Keratinocyte (primary cell): ENCODE measurements around the gene NXT1. TPM values are rescaled to one million over a fixed set of nuclear protein-coding genes. Genes with fewer than 3 reads are reported as not detected.

Source experiments
- DNase-seq: peaks from one replicate; pipeline ENCODE4 v3.0.0-alpha.2; 2011; ENCODE audit warnings: low read depth, missing footprints, low spot score
- FAIRE-seq: peaks from 2 replicates; lab custom pipeline; 2011; peaks lifted over from hg19 to GRCh38; lab: Jason Lieb, UNC
- H2AFZ ChIP-seq: 2 replicates; pipeline ENCODE4 v1.6.0; 2012; ENCODE audit warnings: low read length, control low read depth, inconsistent platforms; ENCODE audit not compliant: control insufficient read depth
- H3K27ac ChIP-seq: 2 replicates; pipeline ENCODE4 v1.5.1; 2011; ENCODE audit warnings: low read length; ENCODE audit not compliant: control insufficient read depth, insufficient read depth
- H3K27me3 ChIP-seq: 3 replicates; pipeline ENCODE4 v1.6.0; 2011; ENCODE audit warnings: low read length; ENCODE audit not compliant: control insufficient read depth, insufficient read depth; ENCODE audit errors: extremely low read depth
- H3K36me3 ChIP-seq, 2 experiments: 2 replicates in 1 of 2; 3 replicates in 1 of 2; pipeline ENCODE4 v1.5.1; 2011; ENCODE audit warnings: low read length in 2 of 2, mild to moderate bottlenecking in 1 of 2; ENCODE audit not compliant: control insufficient read depth in 2 of 2, insufficient read depth in 2 of 2; ENCODE audit errors: extremely low read depth in 1 of 2
- H3K4me1 ChIP-seq: 3 replicates; pipeline ENCODE4 v1.5.1; 2011; ENCODE audit warnings: low read length; ENCODE audit not compliant: control insufficient read depth, insufficient read depth; ENCODE audit errors: extremely low read depth
- H3K4me2 ChIP-seq: 3 replicates; pipeline ENCODE4 v1.6.0; 2011; ENCODE audit warnings: low read depth, low read length; ENCODE audit not compliant: control insufficient read depth, insufficient read depth; ENCODE audit errors: extremely low read depth
- H3K4me3 ChIP-seq, 3 experiments: fragments of 200-600 bp in 1 of 3; sonication (generic) in 1 of 3; 2 replicates in 2 of 3; 3 replicates in 1 of 3; pipeline ENCODE4 v1.5.1; 2011 to 2016; ENCODE audit warnings: low read length in 3 of 3, mild to moderate bottlenecking in 3 of 3, control low read depth in 2 of 3, inconsistent platforms in 1 of 3, low read depth in 1 of 3, mixed read lengths in 1 of 3, mixed run types in 1 of 3, moderate library complexity in 1 of 3; ENCODE audit not compliant: control insufficient read depth in 2 of 3, insufficient read depth in 2 of 3; ENCODE audit errors: extremely low read depth in 1 of 3
- H3K79me2 ChIP-seq: 2 replicates; pipeline ENCODE4 v1.6.0; 2012; ENCODE audit warnings: low read length; ENCODE audit not compliant: control insufficient read depth, insufficient read depth
- H3K9ac ChIP-seq: 3 replicates; pipeline ENCODE4 v1.6.0; 2011; ENCODE audit warnings: low read length; ENCODE audit not compliant: control insufficient read depth, insufficient read depth; ENCODE audit errors: extremely low read depth
- H3K9me1 ChIP-seq: 3 replicates; pipeline ENCODE4 v1.6.0; 2011; ENCODE audit warnings: low read length; ENCODE audit not compliant: control insufficient read depth, insufficient read depth; ENCODE audit errors: extremely low read depth
- H3K9me3 ChIP-seq: 2 replicates; pipeline ENCODE4 v1.5.1; 2012; ENCODE audit warnings: low read depth, low read length; ENCODE audit not compliant: control insufficient read depth
- H4K20me1 ChIP-seq: 3 replicates; pipeline ENCODE4 v1.6.0; 2011; ENCODE audit warnings: low read length; ENCODE audit not compliant: control insufficient read depth, insufficient read depth; ENCODE audit errors: extremely low read depth
- CTCF ChIP-seq, 3 experiments: IDR thresholded peaks in 1 of 3; conservative IDR thresholded peaks in 1 of 3; optimal IDR thresholded peaks in 1 of 3; 2 replicates in 2 of 3; 3 replicates in 1 of 3; pipeline versions ENCODE3 to v1.5.1; 2011; ENCODE audit warnings: low read length in 3 of 3, mild to moderate bottlenecking in 3 of 3, moderate library complexity in 2 of 3, control low read depth in 1 of 3, inconsistent platforms in 1 of 3; ENCODE audit not compliant: insufficient read depth in 2 of 3; ENCODE audit errors: extremely low read depth in 1 of 3
- EZH2 ChIP-seq: IDR thresholded peaks from one replicate; pipeline ENCODE4 v1.6.1; 2012; ENCODE audit warnings: inconsistent platforms, mild to moderate bottlenecking, low read length, moderate library complexity
- dilution Hi-C: fragments of 300-500 bp; cut with MboI; formaldehyde crosslinking; loops from one replicate; pipeline ENCODE4 v1.7.0; 2020; ENCODE audit warnings: low sequenced_read_pairs; ENCODE audit not compliant: extremely low pct_ligation_motif_present
- polyA plus RNA-seq, 5 experiments: library from polyadenylated mRNA; depleted of rRNA in 3 of 5; stranded (reverse) in 3 of 5; stranded (forward) in 1 of 5; unstranded in 1 of 5; fragments of >200 nt; gene quantifications; 1 replicate in 1 of 5; 2 replicates in 3 of 5; 3 replicates in 1 of 5; pipeline versions ENCODE4 v1.2.1 to v1.2.3, GENCODE V29; 2011 to 2012; ENCODE audit warnings: missing spikeins in 2 of 5, low read depth in 1 of 5, low replicate concordance in 1 of 5

The NXT1 gene
- polyA plus RNA-seq, 1 donor (not counting 4 experiments of a cell fraction or from before 2014, with no cell fraction given) = 25.8 TPM

DNA sequence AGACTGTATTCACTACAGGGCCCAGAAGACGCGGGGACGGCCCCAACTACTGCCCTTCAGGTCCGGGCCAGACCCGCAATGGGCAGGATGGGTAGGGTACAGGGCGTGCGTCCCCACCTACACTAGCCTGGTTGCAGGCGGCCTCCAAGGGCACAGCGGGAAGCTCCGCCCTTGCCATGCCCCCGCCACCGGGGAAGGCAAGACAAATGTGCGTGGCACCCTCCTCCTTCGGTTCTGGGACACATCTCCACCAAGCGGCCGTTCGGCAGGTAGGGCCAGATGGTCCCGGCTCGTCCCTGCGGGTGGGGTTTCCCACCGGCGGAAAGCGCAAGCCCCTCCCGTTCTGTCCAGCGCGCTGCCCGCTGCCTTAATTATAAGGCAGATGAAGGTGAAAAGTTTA, 5.6 kb downstream of the NXT1 start:
- Histone ChIP-seq H3K9me3 (no peaks in the 10 kb centered on the region), H4K20me1 (peaks cover 3% of the 10 kb centered on the region), H3K4me1 (peaks cover 23% of the 10 kb centered on the region), H3K79me2 (peaks cover 46% of the 10 kb centered on the region), H3K27ac (no peak overlapping the region), H3K9me1 (no peaks in the 10 kb centered on the region), H3K4me3 (no peak overlapping the region), H3K4me2 (no peak overlapping the region), H3K36me3 (peaks cover 8 to 10% of the 10 kb centered on the region in 2 experiments), H3K27me3 (no peaks in the 10 kb centered on the region), H2AFZ (no peak overlapping the region), H3K9ac (no peak overlapping the region)
- dilution Hi-C loops = no loop called here
- no peak for TF ChIP-seq CTCF (optimal IDR thresholded peaks at IDR 0.05 in 1 of 3, IDR thresholded peaks at IDR 0.05 in 1 of 3, conservative IDR thresholded peaks at IDR 0.05 in 1 of 3; ENCODE audit: extremely low read depth in 1 of 3, insufficient read depth in 2 of 3, low read length in 3 of 3)
- TF ChIP-seq EZH2 = no peak
- FAIRE-seq (no peak), DNase-seq (no peak)

DNA sequence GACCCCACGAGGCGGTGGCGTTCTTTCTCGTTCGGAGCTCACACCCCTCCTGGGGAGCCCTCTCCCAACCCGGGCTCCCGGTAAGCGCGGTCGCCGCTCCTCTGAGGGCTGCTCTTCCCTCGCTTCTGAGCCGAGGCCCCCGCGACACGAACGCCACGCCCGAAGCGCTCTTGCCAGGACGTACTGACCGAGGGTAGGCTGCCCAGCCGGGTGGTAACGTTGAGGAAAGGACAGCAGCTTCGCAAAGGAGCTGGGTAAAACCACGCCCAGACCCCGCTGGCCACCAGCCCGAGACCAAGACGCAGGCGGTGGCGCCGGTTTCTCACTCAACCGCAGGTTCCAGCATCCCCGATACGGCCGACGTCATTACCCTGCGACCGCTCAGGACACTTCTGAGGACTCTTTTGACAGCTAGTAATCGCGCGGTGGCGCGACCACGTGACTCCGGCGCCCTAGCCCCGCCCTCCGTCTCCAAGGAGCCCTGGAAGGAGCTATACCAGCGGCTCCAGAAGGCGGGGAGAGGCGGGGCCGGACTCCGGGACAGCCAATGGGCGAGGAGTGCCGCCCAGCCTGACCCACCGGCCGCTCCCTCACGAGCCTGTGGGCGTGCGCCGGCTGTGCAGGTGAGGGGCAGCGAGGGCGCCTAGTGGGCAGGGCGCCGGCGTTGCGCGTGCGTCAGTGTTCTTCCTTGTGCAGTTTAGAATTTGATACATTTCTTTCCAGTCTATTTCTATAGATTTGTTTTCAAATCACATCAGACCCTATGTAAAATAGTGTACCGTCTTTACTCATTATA, 7.4 kb downstream of the NXT1 start:
- Histone ChIP-seq H3K4me1 (peaks cover 19% of the 10 kb centered on the region), H3K4me2 (peak overlapping the region; percentile 96), H3K36me3 (peaks cover 8 to 10% of the 10 kb centered on the region in 2 experiments), H3K4me3 (peak overlapping the region; percentile 57 to 93 (median 79)), H3K27ac (peak overlapping the region; percentile 95), H3K79me2 (peaks cover 36% of the 10 kb centered on the region), H3K9me3 (no peaks in the 10 kb centered on the region), H4K20me1 (no peaks in the 10 kb centered on the region), H3K27me3 (no peaks in the 10 kb centered on the region), H2AFZ (peak overlapping the region; percentile 93), H3K9ac (peak overlapping the region; percentile 86), H3K9me1 (no peaks in the 10 kb centered on the region)
- peak in 1 of 3 experiments; percentile 25 for TF ChIP-seq CTCF (optimal IDR thresholded peaks at IDR 0.05 in 1 of 3, IDR thresholded peaks at IDR 0.05 in 1 of 3, conservative IDR thresholded peaks at IDR 0.05 in 1 of 3; ENCODE audit: extremely low read depth in 1 of 3, insufficient read depth in 2 of 3, low read length in 3 of 3)
- TF ChIP-seq EZH2 = no peak
- peak; percentile 96 for DNase-seq
- dilution Hi-C loops = no loop called here
- peak; percentile 13 for FAIRE-seq
